CD14-positive monocyte (primary cell): ENCODE results near the gene LRRC1. TPM values are rescaled to one million over a fixed set of nuclear protein-coding genes. Genes with fewer than 3 reads are reported as not detected.

ENCODE experiments used
- DNase-seq, 3 donors: peaks; one replicate each; pipeline ENCODE4 v3.0.0-alpha.2; 2011 to 2022
- H2AFZ ChIP-seq: 2 replicates; pipeline ENCODE4 v1.6.0; 2012; ENCODE audit warnings: mild to moderate bottlenecking, low read depth, low read length, inconsistent platforms; ENCODE audit not compliant: insufficient read depth, poor library complexity, severe bottlenecking
- H3K27ac ChIP-seq, 2 donors: 1 replicate in 1 of 2; 2 replicates in 1 of 2; pipeline ENCODE4 v1.5.1; 2012 to 2013; ENCODE audit warnings: low read length in 2 of 2, control low read depth in 1 of 2, inconsistent platforms in 1 of 2, low read depth in 1 of 2, mild to moderate bottlenecking in 1 of 2
- H3K27me3 ChIP-seq, 2 donors: one replicate each; pipeline versions ENCODE4 v1.6.0 to v1.6.1; 2011 to 2013; ENCODE audit warnings: low read length in 2 of 2; ENCODE audit not compliant: control insufficient read depth in 2 of 2, insufficient read depth in 2 of 2
- H3K36me3 ChIP-seq, 2 donors: replicated peaks in 1 of 2; 1 replicate in 1 of 2; 2 replicates in 1 of 2; pipeline versions ENCODE4 v1.5.1 to v1.6.1; 2012 to 2013; ENCODE audit warnings: low read length in 2 of 2, control low read depth in 1 of 2, inconsistent platforms in 1 of 2, mild to moderate bottlenecking in 1 of 2; ENCODE audit not compliant: insufficient read depth in 2 of 2, control insufficient read depth in 1 of 2
- H3K4me1 ChIP-seq, 2 donors: 1 replicate in 1 of 2; 2 replicates in 1 of 2; pipeline versions ENCODE4 v1.5.1 to v1.6.1; 2012 to 2013; ENCODE audit warnings: low read length in 2 of 2, control low read depth in 1 of 2, inconsistent platforms in 1 of 2, mild to moderate bottlenecking in 1 of 2, moderate library complexity in 1 of 2; ENCODE audit not compliant: insufficient read depth in 2 of 2, control insufficient read depth in 1 of 2
- H3K4me2 ChIP-seq: replicated peaks from 2 replicates; pipeline ENCODE3; 2012; ENCODE audit warnings: low read length, moderate library complexity, mild to moderate bottlenecking; ENCODE audit not compliant: poor library complexity, severe bottlenecking; ENCODE audit errors: extremely low read depth
- H3K4me3 ChIP-seq, 3 experiments: fragments of 200-600 bp in 1 of 3; sonication (generic) in 1 of 3; replicated peaks in 1 of 3; 1 replicate in 2 of 3; 2 replicates in 1 of 3; pipeline ENCODE4 v1.5.1; 2011 to 2013; ENCODE audit warnings: low read length in 3 of 3, mild to moderate bottlenecking in 3 of 3, control low read depth in 2 of 3, low read depth in 2 of 3, inconsistent platforms in 1 of 3, moderate library complexity in 1 of 3
- H3K79me2 ChIP-seq: 2 replicates; pipeline ENCODE4 v1.6.0; 2012; ENCODE audit warnings: mild to moderate bottlenecking, control low read depth, inconsistent platforms, low read length, moderate library complexity; ENCODE audit not compliant: insufficient read depth
- H3K9ac ChIP-seq: 2 replicates; pipeline ENCODE4 v1.6.0; 2017; ENCODE audit warnings: low read length, mild to moderate bottlenecking; ENCODE audit not compliant: insufficient read depth, poor library complexity, severe bottlenecking
- H3K9me3 ChIP-seq, 2 donors: replicated peaks in 1 of 2; 1 replicate in 1 of 2; 2 replicates in 1 of 2; pipeline versions ENCODE4 v1.5.1 to v1.6.1; 2012 to 2013; ENCODE audit warnings: low read length in 2 of 2, control low read depth in 1 of 2; ENCODE audit not compliant: control insufficient read depth in 1 of 2, insufficient read depth in 1 of 2
- H4K20me1 ChIP-seq: 2 replicates; pipeline ENCODE4 v1.6.0; 2012; ENCODE audit warnings: mild to moderate bottlenecking, low read length, control low read depth, moderate library complexity; ENCODE audit not compliant: insufficient read depth
- H3K27ac Mint-ChIP-seq, 7 donors: one replicate each; pipeline ENCODE4 v1.8.0; 2020; ENCODE audit warnings: mild to moderate bottlenecking in 7 of 7, mixed read lengths in 7 of 7, moderate library complexity in 6 of 7, inconsistent platforms in 2 of 7
- H3K27me3 Mint-ChIP-seq, 3 donors: one replicate each; pipeline ENCODE4 v1.8.0; 2021 to 2022; ENCODE audit warnings: low read depth in 3 of 3, mild to moderate bottlenecking in 3 of 3, mixed read lengths in 3 of 3, moderate library complexity in 3 of 3, inconsistent platforms in 1 of 3
- H3K36me3 Mint-ChIP-seq, 2 donors: one replicate each; pipeline ENCODE4 v1.8.0; 2020; ENCODE audit warnings: mixed read lengths in 2 of 2, inconsistent platforms in 1 of 2, mild to moderate bottlenecking in 1 of 2
- H3K4me1 Mint-ChIP-seq: one replicate; pipeline ENCODE4 v1.8.0; 2020; ENCODE audit warnings: mild to moderate bottlenecking, mixed read lengths
- H3K4me3 Mint-ChIP-seq, 2 donors: one replicate each; pipeline ENCODE4 v1.8.0; 2020; ENCODE audit warnings: mild to moderate bottlenecking in 2 of 2, mixed read lengths in 2 of 2, moderate library complexity in 1 of 2
- H3K9me3 Mint-ChIP-seq, 7 donors: one replicate each; pipeline ENCODE4 v1.8.0; 2020 to 2022; ENCODE audit warnings: mixed read lengths in 7 of 7, mild to moderate bottlenecking in 6 of 7, moderate library complexity in 6 of 7, inconsistent platforms in 2 of 7
- WGBS: methylation state at CpG from one replicate; pipeline ENCODE4 v1.1.5; 2013; ENCODE audit warnings: missing lambda C conversion rate; ENCODE audit not compliant: insufficient coverage; 5-methylcytosine and 5-hydroxymethylcytosine counted together
- intact Hi-C, 2 donors: fragments of 100-400 bp; cut with micrococcal nuclease; formaldehyde crosslinking; loops; one replicate each; pipeline versions ENCODE4 v1.15.0 to v1.15.1; 2023
- polyA plus RNA-seq, 3 donors: library from polyadenylated mRNA; depleted of rRNA in 1 of 3; unstranded in 2 of 3; stranded (reverse) in 1 of 3; fragments of 300-500 nt in 2 of 3; fragments of >200 nt in 1 of 3; fragmentation: Illumina TruSeq in 2 of 3; gene quantifications; 1 replicate in 2 of 3; 2 replicates in 1 of 3; pipeline ENCODE4 v1.2.3, GENCODE V29; 2012 to 2021
- TF ChIP-seq, protein P1 (sequence below): fragments of 200-600 bp; IDR thresholded peaks from one replicate; pipeline ENCODE4 v1.8.0; 2022; ENCODE audit warnings: antibody characterized with exemption, mild to moderate bottlenecking

LRRC1 gene
- polyA plus RNA-seq, 3 donors, result 0.18 to 1.6 (median 0.92) TPM

GRCh38 chr6:53919881-53920360, 125.1 kb downstream of the LRRC1 start:
- no peaks in the 10 kb centered on the region for H4K20me1 ChIP-seq

GRCh38 chr6:53920881-53921280, 126.1 kb downstream of the LRRC1 start:
- Histone ChIP-seq H3K4me1 (peaks cover 9 to 17% of the 10 kb centered on the region in 2 donors), H3K27me3 (no peaks in the 10 kb centered on the region), H3K27ac (no peak overlapping the region), H3K4me2 (no peak overlapping the region), H3K4me3 (no peak overlapping the region), H3K79me2 (no peaks in the 10 kb centered on the region), H3K9me3 (no peaks in the 10 kb centered on the region), H2AFZ (no peak overlapping the region), H3K9ac (no peak overlapping the region), H4K20me1 (no peaks in the 10 kb centered on the region), H3K36me3 (no peaks in the 10 kb centered on the region)
- no peak overlapping the region for H3K4me3 Mint-ChIP-seq
- H3K27me3 Mint-ChIP-seq, result peaks cover 0 to 2% (median 0%) of the 10 kb centered on the region in 3 donors
- peak overlapping the region in 1 of 7 donors; percentile 42 for H3K27ac Mint-ChIP-seq
- TF ChIP-seq, protein P1, sequence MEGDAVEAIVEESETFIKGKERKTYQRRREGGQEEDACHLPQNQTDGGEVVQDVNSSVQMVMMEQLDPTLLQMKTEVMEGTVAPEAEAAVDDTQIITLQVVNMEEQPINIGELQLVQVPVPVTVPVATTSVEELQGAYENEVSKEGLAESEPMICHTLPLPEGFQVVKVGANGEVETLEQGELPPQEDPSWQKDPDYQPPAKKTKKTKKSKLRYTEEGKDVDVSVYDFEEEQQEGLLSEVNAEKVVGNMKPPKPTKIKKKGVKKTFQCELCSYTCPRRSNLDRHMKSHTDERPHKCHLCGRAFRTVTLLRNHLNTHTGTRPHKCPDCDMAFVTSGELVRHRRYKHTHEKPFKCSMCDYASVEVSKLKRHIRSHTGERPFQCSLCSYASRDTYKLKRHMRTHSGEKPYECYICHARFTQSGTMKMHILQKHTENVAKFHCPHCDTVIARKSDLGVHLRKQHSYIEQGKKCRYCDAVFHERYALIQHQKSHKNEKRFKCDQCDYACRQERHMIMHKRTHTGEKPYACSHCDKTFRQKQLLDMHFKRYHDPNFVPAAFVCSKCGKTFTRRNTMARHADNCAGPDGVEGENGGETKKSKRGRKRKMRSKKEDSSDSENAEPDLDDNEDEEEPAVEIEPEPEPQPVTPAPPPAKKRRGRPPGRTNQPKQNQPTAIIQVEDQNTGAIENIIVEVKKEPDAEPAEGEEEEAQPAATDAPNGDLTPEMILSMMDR, result no peak
- no peaks in the 10 kb centered on the region for H3K9me3 Mint-ChIP-seq
- H3K36me3 Mint-ChIP-seq, result peaks cover 15% of the 10 kb centered on the region in 2 donors
- intact Hi-C loops, result no loop called here
- peaks cover 19% of the 10 kb centered on the region for H3K4me1 Mint-ChIP-seq
- 74% methylated on average over 3 of the region's 5 CpGs for WGBS
- DNase-seq, result no peak

More at GRCh38 chr6:53919881-53920360, 125.1 kb downstream of the LRRC1 start:
- Histone ChIP-seq H3K27me3 (no peaks in the 10 kb centered on the region), H3K79me2 (no peaks in the 10 kb centered on the region), H3K9me3 (no peaks in the 10 kb centered on the region), H3K36me3 (no peaks in the 10 kb centered on the region), H3K27ac (no peak overlapping the region), H2AFZ (no peak overlapping the region), H3K9ac (no peak overlapping the region), H3K4me3 (no peak overlapping the region), H3K4me2 (no peak overlapping the region), H3K4me1 (peaks cover 9 to 17% of the 10 kb centered on the region in 2 donors)
- peak overlapping the region in 1 of 7 donors; percentile 27 for H3K27ac Mint-ChIP-seq
- TF ChIP-seq, protein P1, result no peak
- no peak overlapping the region for H3K4me3 Mint-ChIP-seq
- H3K27me3 Mint-ChIP-seq, result peaks cover 0 to 2% (median 0%) of the 10 kb centered on the region in 3 donors
- peaks cover 19% of the 10 kb centered on the region for H3K4me1 Mint-ChIP-seq
- DNase-seq, result no peak
- WGBS, result 90% methylated on average over 2 of the region's 2 CpGs
- no peaks in the 10 kb centered on the region for H3K9me3 Mint-ChIP-seq
- intact Hi-C loops, result no loop called here
- peaks cover 15% of the 10 kb centered on the region in 2 donors for H3K36me3 Mint-ChIP-seq
